Fibroblast of the aortic adventitia (primary cell): ENCODE measurements around the gene DHX38. TPM values are rescaled to one million over a fixed set of nuclear protein-coding genes. Genes with fewer than 3 reads are reported as not detected.
"Not testable (repeated sequence)": the region's sequence is repeated elsewhere in the genome, so short reads cannot be mapped to it uniquely, and the experiment has no call there.

ENCODE experiments used
- DNase-seq: peaks from one replicate; pipeline ENCODE4 v3.0.0-alpha.2; 2010; ENCODE audit warnings: low read depth
- H3K4me3 ChIP-seq: 2 replicates; pipeline ENCODE4 v1.5.1; 2011; ENCODE audit warnings: low read depth, mild to moderate bottlenecking, control low read depth, low read length, moderate library complexity
- total RNA-seq: library from RNA; depleted of rRNA; stranded (reverse); fragments of >200 nt; gene quantifications from 2 replicates; pipeline ENCODE4 v1.2.3, GENCODE V29; 2012; ENCODE audit warnings: low replicate concordance
- TF ChIP-seq, protein P1 (sequence below): IDR thresholded peaks from 2 replicates; pipeline ENCODE4 v1.5.1; 2011; ENCODE audit warnings: mild to moderate bottlenecking, low read length, control low read depth, inconsistent platforms; ENCODE audit not compliant: insufficient read depth

The DHX38 gene
- total RNA-seq, 1 donor: 39.1 TPM

DNA sequence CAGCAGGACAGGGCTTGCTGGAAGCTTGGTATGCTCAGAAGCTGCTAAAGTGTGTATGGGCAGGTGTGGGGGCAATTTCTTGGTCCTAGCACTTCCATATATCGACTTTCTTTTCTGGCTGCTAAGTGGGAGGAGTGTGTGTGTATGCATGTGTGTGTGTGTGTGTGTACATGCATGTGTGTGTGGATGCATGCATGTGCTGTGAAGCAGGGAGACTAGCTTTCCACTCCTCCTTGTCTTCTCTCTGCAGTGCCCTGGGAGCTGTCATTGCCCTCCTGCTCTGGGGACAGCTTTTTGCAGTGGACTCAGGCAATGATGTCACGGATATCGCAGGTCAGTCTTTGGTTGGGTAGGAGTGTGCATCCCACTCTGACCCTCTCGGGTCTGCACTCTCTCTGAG, 37.7 kb upstream of the DHX38 start:
- TF ChIP-seq, protein P1, sequence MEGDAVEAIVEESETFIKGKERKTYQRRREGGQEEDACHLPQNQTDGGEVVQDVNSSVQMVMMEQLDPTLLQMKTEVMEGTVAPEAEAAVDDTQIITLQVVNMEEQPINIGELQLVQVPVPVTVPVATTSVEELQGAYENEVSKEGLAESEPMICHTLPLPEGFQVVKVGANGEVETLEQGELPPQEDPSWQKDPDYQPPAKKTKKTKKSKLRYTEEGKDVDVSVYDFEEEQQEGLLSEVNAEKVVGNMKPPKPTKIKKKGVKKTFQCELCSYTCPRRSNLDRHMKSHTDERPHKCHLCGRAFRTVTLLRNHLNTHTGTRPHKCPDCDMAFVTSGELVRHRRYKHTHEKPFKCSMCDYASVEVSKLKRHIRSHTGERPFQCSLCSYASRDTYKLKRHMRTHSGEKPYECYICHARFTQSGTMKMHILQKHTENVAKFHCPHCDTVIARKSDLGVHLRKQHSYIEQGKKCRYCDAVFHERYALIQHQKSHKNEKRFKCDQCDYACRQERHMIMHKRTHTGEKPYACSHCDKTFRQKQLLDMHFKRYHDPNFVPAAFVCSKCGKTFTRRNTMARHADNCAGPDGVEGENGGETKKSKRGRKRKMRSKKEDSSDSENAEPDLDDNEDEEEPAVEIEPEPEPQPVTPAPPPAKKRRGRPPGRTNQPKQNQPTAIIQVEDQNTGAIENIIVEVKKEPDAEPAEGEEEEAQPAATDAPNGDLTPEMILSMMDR: no peak

DNA sequence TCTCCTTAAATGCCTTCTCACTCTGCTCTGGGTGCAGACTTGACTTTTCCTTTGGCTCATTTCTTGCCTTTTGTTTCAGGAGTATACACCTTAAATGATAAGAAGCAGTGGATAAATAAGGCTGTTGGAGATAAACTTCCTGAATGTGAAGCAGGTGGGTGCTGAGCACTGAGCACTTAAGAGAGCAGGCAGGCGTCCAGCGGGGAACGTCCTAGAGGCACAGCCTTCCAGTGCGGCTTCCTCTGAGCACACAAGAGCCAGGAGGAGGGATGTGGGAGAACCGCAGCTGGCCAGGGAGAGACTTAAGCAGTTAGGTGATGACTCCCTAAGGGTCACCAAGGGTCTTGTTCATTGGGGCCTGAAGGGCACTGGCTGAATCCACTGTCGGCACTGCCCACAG, 36.3 kb upstream of the DHX38 start:
- not testable (repeated sequence) for DNase-seq, H3K4me3 ChIP-seq

More for the DNA sequence above, 37.7 kb upstream of the DHX38 start:
- no peak overlapping the region for H3K4me3 ChIP-seq
- DNase-seq: no peak

DNA sequence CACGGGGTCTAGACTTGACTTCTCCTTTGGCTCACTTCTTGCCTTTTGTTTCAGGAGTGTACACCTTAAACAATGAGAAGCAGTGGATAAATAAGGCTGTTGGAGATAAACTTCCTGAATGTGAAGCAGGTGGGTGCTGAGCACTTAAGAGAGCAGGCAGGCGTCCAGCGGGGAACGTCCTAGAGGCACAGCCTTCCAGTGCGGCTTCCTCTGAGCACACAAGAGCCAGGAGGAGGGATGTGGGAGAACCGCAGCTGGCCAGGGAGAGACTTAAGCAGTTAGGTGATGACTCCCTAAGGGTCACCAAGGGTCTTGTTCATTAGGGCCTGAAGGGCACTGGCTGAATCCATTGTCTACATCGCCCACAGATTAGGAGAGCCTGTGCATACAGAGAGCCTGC, 34.6 kb upstream of the DHX38 start:
- not testable (repeated sequence) for DNase-seq, H3K4me3 ChIP-seq

DNA sequence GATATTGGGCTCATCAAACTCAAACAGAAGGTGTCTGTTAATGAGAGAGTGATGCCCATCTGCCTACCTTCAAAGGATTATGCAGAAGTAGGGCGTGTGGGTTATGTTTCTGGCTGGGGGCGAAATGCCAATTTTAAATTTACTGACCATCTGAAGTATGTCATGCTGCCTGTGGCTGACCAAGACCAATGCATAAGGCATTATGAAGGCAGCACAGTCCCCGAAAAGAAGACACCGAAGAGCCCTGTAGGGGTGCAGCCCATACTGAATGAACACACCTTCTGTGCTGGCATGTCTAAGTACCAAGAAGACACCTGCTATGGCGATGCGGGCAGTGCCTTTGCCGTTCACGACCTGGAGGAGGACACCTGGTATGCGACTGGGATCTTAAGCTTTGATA, 33.2 kb upstream of the DHX38 start:
- TF ChIP-seq, protein P1: no peak
- no peak for DNase-seq

DNA sequence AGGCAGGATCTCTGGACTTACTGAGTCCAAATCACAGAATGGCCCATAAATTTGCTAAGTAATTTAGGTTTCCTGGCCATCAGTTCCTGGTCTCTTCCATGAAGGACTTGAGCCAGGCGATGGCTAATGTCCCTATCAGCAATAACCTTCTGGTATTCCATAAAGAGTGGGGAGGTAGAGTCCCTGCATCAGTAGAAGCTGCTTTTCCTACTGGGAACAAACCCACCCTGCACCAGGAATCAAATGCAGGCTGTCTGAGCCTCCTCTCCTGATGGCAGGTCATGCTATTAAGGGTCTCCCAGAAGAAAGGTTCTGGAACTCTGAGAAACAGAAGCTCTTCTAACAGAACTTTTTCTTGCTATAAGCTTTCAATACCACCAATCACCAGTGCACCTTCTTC, 32.1 kb upstream of the DHX38 start:
- no peak for DNase-seq
- TF ChIP-seq, protein P1: no peak
- H3K4me3 ChIP-seq: no peak overlapping the region

More for the DNA sequence above, 33.2 kb upstream of the DHX38 start:
- H3K4me3 ChIP-seq: no peak overlapping the region

DNA sequence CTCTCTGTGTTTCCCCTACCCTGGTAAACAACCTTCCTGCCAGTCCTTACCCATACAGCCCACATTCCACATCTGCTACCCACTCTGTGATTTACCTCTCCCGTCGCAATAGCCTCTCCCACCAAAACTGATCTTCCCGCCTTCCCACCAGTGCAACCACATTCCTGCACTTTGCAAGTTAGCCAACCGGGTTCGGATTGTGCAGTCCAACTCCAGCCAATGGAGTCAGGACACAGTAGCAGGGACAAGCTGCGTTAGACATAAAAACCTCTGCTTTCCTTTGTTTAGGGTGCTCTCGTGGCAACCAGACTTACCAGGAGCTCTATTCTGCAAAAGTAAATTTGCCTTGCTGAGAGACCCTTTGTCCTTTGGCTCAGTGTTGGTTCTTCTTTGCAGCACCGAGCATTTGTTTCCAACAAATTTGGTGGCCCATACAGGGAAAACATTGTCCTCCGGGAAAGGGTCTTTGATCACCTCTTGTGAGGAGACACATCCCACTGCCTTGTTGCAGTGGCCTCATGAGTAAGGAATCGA, 29.2 kb upstream of the DHX38 start:
- DNase-seq: no peak
- TF ChIP-seq, protein P1: no peak
- H3K4me3 ChIP-seq: no peak overlapping the region

DNA sequence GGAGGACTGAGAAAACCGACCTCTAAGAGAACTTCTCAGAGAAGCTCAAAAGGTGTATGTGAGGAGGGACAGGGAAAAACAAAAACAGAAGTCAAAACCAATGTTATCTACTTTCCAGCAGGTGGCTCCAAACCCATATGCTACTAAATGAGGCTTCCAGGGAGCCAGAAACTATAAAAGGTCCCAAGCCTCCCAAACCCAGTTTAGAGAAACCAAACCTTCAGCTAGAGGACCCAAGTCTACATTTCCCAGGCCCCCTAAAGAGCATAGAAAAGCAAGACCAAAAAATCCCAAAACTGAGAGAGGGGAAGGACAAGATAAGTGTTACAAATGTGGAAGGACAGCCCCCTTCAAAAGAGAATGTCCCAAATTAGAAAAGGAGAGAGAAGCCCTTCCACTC, 26.9 kb upstream of the DHX38 start:
- TF ChIP-seq, protein P1: peak; percentile 90
- peak; percentile 83 for DNase-seq
- no peak overlapping the region for H3K4me3 ChIP-seq

DNA sequence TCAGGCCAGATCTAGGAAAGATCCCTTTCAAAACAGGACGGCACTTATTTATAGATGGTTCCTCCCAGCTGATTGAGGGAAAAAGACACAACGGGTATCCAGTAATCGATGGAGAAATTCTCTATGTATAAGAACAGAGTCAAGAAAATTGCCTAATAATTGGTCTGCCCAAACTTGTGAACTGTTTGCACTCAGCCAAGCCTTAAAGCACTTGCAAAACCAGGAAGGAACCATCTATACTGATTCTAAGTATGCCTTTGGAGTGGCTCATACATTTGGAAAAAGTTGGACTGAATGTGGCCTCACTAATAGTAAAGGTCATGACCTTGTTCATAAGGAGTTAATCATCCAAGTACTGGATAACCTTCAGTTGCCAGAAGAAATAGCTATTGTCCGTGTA, 24.7 kb upstream of the DHX38 start:
- DNase-seq: peak; percentile 16
- TF ChIP-seq, protein P1: no peak
- H3K4me3 ChIP-seq: no peak overlapping the region
